Heart left ventricle (tissue), 16 donors: ENCODE measurements around the gene USP54. TPM values are rescaled to one million over a fixed set of nuclear protein-coding genes. Genes with fewer than 3 reads are reported as not detected.
A peak's percentile ranks its signal among the peaks of the same experiment; 100 is the strongest.

Source experiments
- ATAC-seq, 4 donors: fragments of 200-7000 bp; cut with Tn5 transposase; one replicate each; pipeline ENCODE4 v1.9.1; 2020 to 2022; ENCODE audit warnings: moderate library complexity in 4 of 4, mild to moderate bottlenecking in 3 of 4, moderate number of reproducible peaks in 1 of 4
- DNase-seq, 5 donors: peaks; one replicate each; pipeline ENCODE4 v3.0.0-alpha.2; 2020
- H3K27ac ChIP-seq, 12 donors: fragments of 200-600 bp; sonication (generic) in 4 of 12; one replicate each; pipeline versions ENCODE4 v1.5.0 to v1.8.0; 2016 to 2022; ENCODE audit warnings: mild to moderate bottlenecking in 2 of 12
- H3K27me3 ChIP-seq, 9 donors: fragments of 200-600 bp; sonication (generic) in 2 of 9; one replicate each; pipeline versions ENCODE4 v1.5.1 to v1.8.0; 2016 to 2022; ENCODE audit warnings: mild to moderate bottlenecking in 3 of 9
- H3K36me3 ChIP-seq, 9 donors: fragments of 200-600 bp; sonication (generic) in 2 of 9; one replicate each; pipeline versions ENCODE4 v1.5.0 to v1.8.0; 2018 to 2022; ENCODE audit warnings: mild to moderate bottlenecking in 2 of 9
- H3K4me1 ChIP-seq, 12 donors: fragments of 200-600 bp; sonication (generic) in 4 of 12; one replicate each; pipeline versions ENCODE4 v1.5.0 to v1.8.0; 2016 to 2022; ENCODE audit warnings: mild to moderate bottlenecking in 3 of 12
- H3K4me3 ChIP-seq, 12 donors: fragments of 200-600 bp; sonication (generic) in 4 of 12; one replicate each; pipeline versions ENCODE4 v1.5.0 to v1.8.0; 2017 to 2022; ENCODE audit warnings: mild to moderate bottlenecking in 9 of 12, moderate library complexity in 4 of 12
- H3K9me3 ChIP-seq, 12 donors: fragments of 200-600 bp; sonication (generic) in 4 of 12; one replicate each; pipeline versions ENCODE4 v1.5.0 to v1.8.0; 2016 to 2022; ENCODE audit warnings: mild to moderate bottlenecking in 1 of 12
- CTCF ChIP-seq, 12 donors: fragments of 200-600 bp; sonication (generic) in 4 of 12; IDR thresholded peaks; one replicate each; pipeline versions ENCODE4 v1.5.0 to v1.8.0; 2018 to 2022; ENCODE audit warnings: antibody characterized with exemption in 12 of 12, mild to moderate bottlenecking in 5 of 12
- POLR2A ChIP-seq, 2 donors: fragments of 450-650 bp; IDR thresholded peaks; one replicate each; pipeline ENCODE4 v1.6.1; 2017; ENCODE audit warnings: antibody characterized with exemption in 2 of 2, mild to moderate bottlenecking in 2 of 2, moderate library complexity in 2 of 2
- WGBS, 4 donors: extraction: QIAGEN DNeasy Blood & Tissue Kit in 2 of 4; methylation state at CpG; one replicate each; pipeline versions ENCODE4 v1.1.5 to v1.1.7; 2013 to 2018; 5-methylcytosine and 5-hydroxymethylcytosine counted together
- intact Hi-C, 10 donors: fragments of 100-400 bp; cut with DNase I; formaldehyde crosslinking; loops; one replicate each; pipeline versions ENCODE4 v1.11.1 to v1.14.2; 2022
- long read RNA-seq, 3 donors: library from polyadenylated mRNA; unstranded; transcript quantifications; one replicate each; pipeline ENCODE4 v2.0.0, GENCODE V29; 2020 to 2021
- polyA plus RNA-seq, 2 donors: library from polyadenylated mRNA; stranded (reverse); fragments of 200-250 nt; gene quantifications; one replicate each; pipeline ENCODE4 v1.2.3, GENCODE V29; 2013
- total RNA-seq, 9 donors: library from RNA; depleted of rRNA in 2 of 9; stranded (reverse); fragments of >200 nt in 2 of 9; fragmentation: NEBNext Ultra II Directional in 3 of 9; extraction: Animal tissue kit (Norgen Biotek cat#: 25700) in 3 of 9; gene quantifications; one replicate each; pipeline versions ENCODE4 v1.1.0 to v1.2.4, GENCODE V29; 2016 to 2023
- donor health status: ischemic (EF 13 %, LVEDD 7.1; RV severe dilation, severe dysfunction).
- donor health status: healthy with polysubstance abuse.
- donor health status: DM: no; HTN: yes; CAD: no.
- donor health status: DM: no; HTN: no; CAD: no.
- donor health status: ischemic (EF 25% LVEDD 6.9; RV normal size, moderate dysfunction).
- donor health status: ischemic (EF 25% LVEDD 5.7; RV mildly dilated, moderate dysfunction).
- donor health status: healthy.
- donor health status: DM: yes; HTN: yes; CAD: no.
- donor health status: ischemic (EF 35%, LVEDD 5.7; RV mildly dilated, moderate dysfunction).
- donor health status: nonischemic (EF 11% LVEDD 7.7; RV severe dilation, severe dysfunction).
- donor health status: DM: yes; HTN: yes; CAD: no.
- donor health status: PGD.
- donor health status: ischemic (EF 29% LVEDD 5.4; RV normal size, mild dysfunction).
- donor health status: nonischemic (EF 23%, LVEDD 6.1; RV moderate dilation, normal function).

USP54 gene
- total RNA-seq = 10 to 100 TPM; 14.1 to 37.3 (median 20.1) TPM
- polyA plus RNA-seq = 10 to 100 TPM in 1 of 2 donors, 1 to 10 TPM in 1; 9.1 to 10.4 TPM
- long read RNA-seq, donor 1, partial matches to known transcripts = 0 of 4 reads
- long read RNA-seq, donor 1, other reads (novel, unspliced or antisense) = 4 of 4 reads
- long read RNA-seq, donor 2, partial matches to known transcripts = 11 of 13 reads
- long read RNA-seq, donor 2, other reads (novel, unspliced or antisense) = 2 of 13 reads
- long read RNA-seq, donor 3, partial matches to known transcripts = 0 of 2 reads
- long read RNA-seq, donor 3, other reads (novel, unspliced or antisense) = 2 of 2 reads

GRCh38 chr10:73590881-73591799 is at the start of gene USP54:
USP54 (minus strand) TSS chr10:73591342; CDS start chr10:73575658, 15,684 bp downstream.
- intact Hi-C loops = loop anchor here in 3 of 10 donors (5.0 kb wide), 2 partner anchors 36 to 51 kb away; partner anchors contain the start of gene MYOZ1 (in 1 of the 3)
- Histone ChIP-seq H3K27ac (peak within 1 kb of the TSS; percentile 8 to 79 (median 68)), H3K9me3 (no peaks in the 10 kb centered on the region), H3K4me1 (peaks cover 0 to 47% (median 31%) of the 10 kb centered on the region in 12 donors), H3K4me3 (peak within 1 kb of the TSS in 7 of 12 donors; percentile 6 to 37 (median 18)), H3K27me3 (no peaks in the 10 kb centered on the region), H3K36me3 (no peaks in the 10 kb centered on the region)
- 17 to 29% (median 22%) methylated on average over 6 of the region's 6 CpGs for WGBS, 4 donors
- DNase-seq (peak in 1 of 5 donors; percentile 14), ATAC-seq (peak; percentile 59 to 74 (median 70))
- no peak for TF ChIP-seq POLR2A (IDR thresholded peaks at IDR 0.05)
- no peak for TF ChIP-seq CTCF (IDR thresholded peaks at IDR 0.05)

- H3K27me3 ChIP-seq = no peaks in the 10 kb centered on the region
- no peak overlapping the region for H3K27ac ChIP-seq
- intact Hi-C loops = no loop called here
- peaks cover 0 to 13% (median 2%) of the 10 kb centered on the region in 12 donors for H3K4me1 ChIP-seq
- ATAC-seq (no peak), DNase-seq (no peak)
- TF ChIP-seq POLR2A (IDR thresholded peaks at IDR 0.05) (no peak), CTCF (IDR thresholded peaks at IDR 0.05) (no peak)
- no peak overlapping the region for H3K4me3 ChIP-seq
- WGBS, 4 donors = 86 to 98% (median 95%) methylated on average over 3 of the region's 3 CpGs
- no peaks in the 10 kb centered on the region for H3K9me3 ChIP-seq
- no peaks in the 10 kb centered on the region for H3K36me3 ChIP-seq
These were observed 48.1 kb upstream of the USP54 start for GRCh38 chr10:73639286-73639685.

GRCh38 chr10:73635781-73636180 is 44.6 kb upstream of the USP54 start:
- Histone ChIP-seq H3K27me3 (no peaks in the 10 kb centered on the region), H3K36me3 (no peaks in the 10 kb centered on the region), H3K4me3 (no peak overlapping the region), H3K9me3 (no peaks in the 10 kb centered on the region), H3K4me1 (no peaks in the 10 kb centered on the region), H3K27ac (no peak overlapping the region)
- WGBS, 4 donors = 18 to 50% (median 38%) methylated on average over 1 of the region's 1 CpG
- no peak for ATAC-seq
- no peak for TF ChIP-seq POLR2A (IDR thresholded peaks at IDR 0.05)
- intact Hi-C loops = no loop called here
- no peak for DNase-seq

- WGBS, 4 donors = 48 to 83% (median 72%) methylated on average over 5 of the region's 5 CpGs
- no peak for ATAC-seq
- H3K27me3 ChIP-seq = no peaks in the 10 kb centered on the region
- H3K36me3 ChIP-seq = no peaks in the 10 kb centered on the region
- peak in 1 of 5 donors; percentile 35 for DNase-seq
- TF ChIP-seq CTCF (IDR thresholded peaks at IDR 0.05) = no peak
- no peak for TF ChIP-seq POLR2A (IDR thresholded peaks at IDR 0.05)
- no peak overlapping the region for H3K27ac ChIP-seq
- intact Hi-C loops = no loop called here
- no peaks in the 10 kb centered on the region for H3K9me3 ChIP-seq
- no peaks in the 10 kb centered on the region for H3K4me1 ChIP-seq
- H3K4me3 ChIP-seq = no peak overlapping the region
These were observed 43.3 kb upstream of the USP54 start for GRCh38 chr10:73634421-73634820.
